GM19099 (cell line): ENCODE results near the gene ESRRA.
A peak's percentile ranks its signal among the peaks of the same experiment; 100 is the strongest.

ENCODE experiments used
- POLR2A ChIP-seq: IDR thresholded peaks from 3 replicates; pipeline ENCODE4 v1.6.1; 2011; ENCODE audit warnings: low read depth; ENCODE audit not compliant: insufficient read length; ENCODE audit errors: extremely low read depth

ESRRA gene

GRCh38 chr11:64313491-64314145, 8.3 kb downstream of the ESRRA start:
- TF ChIP-seq POLR2A: no peak

GRCh38 chr11:64314146-64314804, 9.0 kb downstream of the ESRRA start:
- no peak for TF ChIP-seq POLR2A

- TF ChIP-seq POLR2A: no peak
Observed at GRCh38 chr11:64314805-64315561, 9.7 kb downstream of the ESRRA start.

GRCh38 chr11:64316672-64317324, 11.5 kb downstream of the ESRRA start:
- no peak for TF ChIP-seq POLR2A

GRCh38 chr11:64317325-64317960, 12.1 kb downstream of the ESRRA start, which contains the start of gene TRMT112:
Gene TRMT112 (minus strand): TSS chr11:64317559. CDS start chr11:64317526, 33 bp downstream.
- TF ChIP-seq POLR2A: peak; percentile 86

- peak; percentile 82 for TF ChIP-seq POLR2A
Observed at GRCh38 chr11:64317961-64318765, 12.8 kb downstream of the ESRRA start, which contains the start of gene PRDX5. Gene PRDX5 (plus strand): TSS chr11:64318121. CDS start chr11:64318216, 95 bp downstream.

- no peak for TF ChIP-seq POLR2A
Observed at GRCh38 chr11:64318766-64319761, 13.7 kb downstream of the ESRRA start.

- no peak for TF ChIP-seq POLR2A
Observed at GRCh38 chr11:64320556-64320955, 15.2 kb downstream of the ESRRA start.

- no peak for TF ChIP-seq POLR2A
Observed at GRCh38 chr11:64321026-64321425, 15.7 kb downstream of the ESRRA start.

GRCh38 chr11:64321533-64321932, 16.2 kb downstream of the ESRRA start:
- no peak for TF ChIP-seq POLR2A

GRCh38 chr11:64322925-64323260, 17.6 kb downstream of the ESRRA start:
- no peak for TF ChIP-seq POLR2A

- no peak for TF ChIP-seq POLR2A
Observed at GRCh38 chr11:64323373-64323772, 18.0 kb downstream of the ESRRA start.
